H1 (cell line): Measurements from ENCODE around the gene DAPK2. TPM values are rescaled to one million over a fixed set of nuclear protein-coding genes. Genes with fewer than 3 reads are reported as not detected.

Experiments
- CTCF ChIA-PET: fragments of 300-600 bp; sonication (Branson Sonifier 250); formaldehyde crosslinking; loops from one replicate; lab custom pipeline; 2021; ENCODE audit not compliant: partially characterized antibody; lab: Charles Lee
- POLR2A ChIA-PET: fragments of 300-600 bp; sonication (Branson Sonifier 250); formaldehyde crosslinking; loops from one replicate; lab custom pipeline; 2021; ENCODE audit warnings: inconsistent platforms; ENCODE audit not compliant: partially characterized antibody; lab: Charles Lee
- DNase-seq, 2 experiments: peaks; one replicate each; pipeline versions ENCODE4 v3.0.0 to v3.0.0-alpha.2; 2010 to 2022; ENCODE audit warnings: low spot score in 2 of 2, low read depth in 1 of 2, mixed read lengths in 1 of 2
- FAIRE-seq: peaks from 2 replicates; lab custom pipeline; 2011; peaks lifted over from hg19 to GRCh38; lab: Jason Lieb, UNC
- H2AFZ ChIP-seq: 2 replicates; pipeline ENCODE4 v1.8.1; 2012; ENCODE audit warnings: low read length, inconsistent platforms
- H2AK5ac ChIP-seq: 2 replicates; pipeline ENCODE4 v1.6.1; 2013; ENCODE audit warnings: low read depth, low read length
- H2BK120ac ChIP-seq: replicated peaks from 2 replicates; pipeline ENCODE3; 2013; ENCODE audit warnings: low read depth, low read length, inconsistent platforms
- H2BK12ac ChIP-seq: 2 replicates; pipeline ENCODE4 v1.6.1; 2013; ENCODE audit warnings: low read depth, low read length
- H2BK15ac ChIP-seq: 2 replicates; pipeline ENCODE4 v1.6.1; 2013; ENCODE audit warnings: low read length
- H2BK20ac ChIP-seq: 2 replicates; pipeline ENCODE4 v1.6.1; 2013; ENCODE audit warnings: low read length
- H2BK5ac ChIP-seq: 2 replicates; pipeline ENCODE4 v1.6.1; 2013; ENCODE audit warnings: low read depth, low read length
- H3K14ac ChIP-seq: 2 replicates; pipeline ENCODE4 v1.6.1; 2013; ENCODE audit warnings: inconsistent platforms; ENCODE audit not compliant: insufficient read length
- H3K18ac ChIP-seq: 2 replicates; pipeline ENCODE4 v1.6.1; 2013; ENCODE audit warnings: low read length; ENCODE audit errors: extremely low read depth
- H3K23ac ChIP-seq: 2 replicates; pipeline ENCODE4 v1.6.1; 2013; ENCODE audit warnings: inconsistent platforms; ENCODE audit not compliant: insufficient read length
- H3K23me2 ChIP-seq: 2 replicates; pipeline ENCODE4 v1.6.1; 2013; ENCODE audit warnings: low read depth, low read length
- H3K27ac ChIP-seq: 2 replicates; pipeline ENCODE4 v1.6.1; 2011; ENCODE audit warnings: low read depth, low read length, inconsistent platforms
- H3K27me3 ChIP-seq, 4 experiments: replicated peaks in 1 of 4; 1 replicate in 1 of 4; 2 replicates in 3 of 4; pipeline versions ENCODE4 v1.6.1 to v1.8.1; 2011 to 2013; ENCODE audit warnings: low read length in 3 of 4, mild to moderate bottlenecking in 3 of 4, inconsistent platforms in 2 of 4, mixed read lengths in 2 of 4, moderate library complexity in 1 of 4; ENCODE audit not compliant: control insufficient read depth in 3 of 4, insufficient read depth in 3 of 4; ENCODE audit errors: extremely low read depth in 1 of 4
- H3K36me3 ChIP-seq, 4 experiments: 2 replicates each; pipeline versions ENCODE4 v1.6.1 to v1.8.1; 2011 to 2013; ENCODE audit warnings: mild to moderate bottlenecking in 4 of 4, low read length in 3 of 4, moderate library complexity in 2 of 4, control low read depth in 1 of 4, inconsistent platforms in 1 of 4; ENCODE audit not compliant: insufficient read depth in 4 of 4, control insufficient read depth in 2 of 4
- H3K4ac ChIP-seq: replicated peaks from 2 replicates; pipeline ENCODE3; 2013; ENCODE audit warnings: low read length, low read depth, mixed read lengths, inconsistent platforms; ENCODE audit not compliant: insufficient read length
- H3K4me1 ChIP-seq, 4 experiments: replicated peaks in 1 of 4; 1 replicate in 1 of 4; 2 replicates in 3 of 4; pipeline versions ENCODE4 v1.6.1 to v1.8.1; 2011 to 2013; ENCODE audit warnings: low read length in 3 of 4, inconsistent platforms in 2 of 4, mixed read lengths in 1 of 4; ENCODE audit not compliant: insufficient read depth in 4 of 4, control insufficient read depth in 3 of 4
- H3K4me2 ChIP-seq, 2 experiments: 2 replicates each; pipeline versions ENCODE4 v1.6.1 to v1.8.1; 2011 to 2013; ENCODE audit warnings: low read depth in 2 of 2, low read length in 2 of 2, control low read depth in 1 of 2, inconsistent platforms in 1 of 2, mild to moderate bottlenecking in 1 of 2; ENCODE audit not compliant: insufficient read depth in 1 of 2
- H3K4me3 ChIP-seq, 4 experiments: fragments of 200-600, 300-600 bp in 1 of 4; sonication (generic), shearing (Covaris generic), sonication (Bioruptor Twin) in 1 of 4; 2 replicates each; pipeline versions ENCODE4 v1.5.1 to v1.8.1; 2011 to 2016; ENCODE audit warnings: low read length in 4 of 4, low read depth in 3 of 4, control low read depth in 2 of 4, inconsistent platforms in 2 of 4, mild to moderate bottlenecking in 2 of 4, mixed read lengths in 1 of 4, moderate library complexity in 1 of 4; ENCODE audit not compliant: insufficient read depth in 2 of 4; ENCODE audit errors: extremely low read depth in 1 of 4
- H3K56ac ChIP-seq: replicated peaks from 2 replicates; pipeline ENCODE3; 2013; ENCODE audit warnings: low read depth, mild to moderate bottlenecking, mixed read lengths, low read length, inconsistent platforms; ENCODE audit not compliant: insufficient read length
- H3K79me1 ChIP-seq: 2 replicates; pipeline ENCODE4 v1.6.1; 2013; ENCODE audit warnings: low read depth, low read length, control low read depth
- H3K79me2 ChIP-seq, 2 experiments: 2 replicates each; pipeline versions ENCODE4 v1.6.1 to v1.8.1; 2012 to 2013; ENCODE audit warnings: low read length in 2 of 2, mild to moderate bottlenecking in 2 of 2, inconsistent platforms in 1 of 2; ENCODE audit not compliant: insufficient read depth in 2 of 2, control insufficient read depth in 1 of 2
- H3K9ac ChIP-seq, 4 experiments: replicated peaks in 1 of 4; 1 replicate in 1 of 4; 2 replicates in 3 of 4; pipeline versions ENCODE4 v1.6.1 to v1.8.1; 2011 to 2013; ENCODE audit warnings: low read depth in 3 of 4, low read length in 3 of 4, control low read depth in 2 of 4, mild to moderate bottlenecking in 2 of 4, moderate library complexity in 2 of 4, inconsistent platforms in 1 of 4; ENCODE audit errors: extremely low read depth in 1 of 4
- H3K9me3 ChIP-seq, 2 experiments: 2 replicates each; pipeline versions ENCODE4 v1.6.1 to v1.8.1; 2012 to 2013; ENCODE audit warnings: mild to moderate bottlenecking in 2 of 2, moderate library complexity in 2 of 2, control low read depth in 1 of 2, inconsistent platforms in 1 of 2, low read depth in 1 of 2, low read length in 1 of 2, mixed read lengths in 1 of 2; ENCODE audit not compliant: insufficient read depth in 2 of 2
- H4K20me1 ChIP-seq, 2 experiments: replicated peaks in 1 of 2; 2 replicates each; pipeline versions ENCODE3 to v1.8.1; 2011 to 2013; ENCODE audit warnings: inconsistent platforms in 2 of 2, low read length in 2 of 2, mild to moderate bottlenecking in 1 of 2; ENCODE audit not compliant: insufficient read depth in 2 of 2, control insufficient read depth in 1 of 2
- H4K5ac ChIP-seq: 2 replicates; pipeline ENCODE4 v1.6.1; 2013; ENCODE audit warnings: low read length, low read depth, mixed read lengths, inconsistent platforms; ENCODE audit not compliant: insufficient read length
- H4K8ac ChIP-seq: 2 replicates; pipeline ENCODE4 v1.8.0; 2013; ENCODE audit warnings: mild to moderate bottlenecking, moderate library complexity, low read length, inconsistent platforms; ENCODE audit not compliant: insufficient read depth; ENCODE audit errors: extremely low read depth
- H4K91ac ChIP-seq: replicated peaks from 2 replicates; pipeline ENCODE3; 2013; ENCODE audit warnings: low read length, mixed read lengths, inconsistent platforms; ENCODE audit not compliant: insufficient read length
- NRF1 ChIP-seq: IDR thresholded peaks from 2 replicates; pipeline ENCODE4 v1.6.1; 2011; ENCODE audit warnings: mild to moderate bottlenecking, low read depth, low read length, improper control_type of control experiment
- TEAD4 ChIP-seq: IDR thresholded peaks from 2 replicates; pipeline ENCODE4 v1.6.1; 2012; ENCODE audit warnings: low read depth, low read length, inconsistent platforms, mixed read lengths
- WGBS, 2 experiments: shearing (Covaris generic) in 1 of 2; methylation state at CpG; one replicate each; pipeline versions ENCODE4 v1.1.6 to v1.1.7; 2013 to 2015; ENCODE audit warnings: low lambda C conversion rate in 2 of 2, mixed read lengths in 2 of 2, inconsistent platforms in 1 of 2, low coverage in 1 of 2, missing lambda C conversion rate in 1 of 2; ENCODE audit not compliant: insufficient replicate concordance in 2 of 2, insufficient coverage in 1 of 2, insufficient read length in 1 of 2; ENCODE audit errors: extremely low coverage in 1 of 2, missing lambda C conversion rate in 1 of 2; 5-methylcytosine and 5-hydroxymethylcytosine counted together
- polyA plus RNA-seq, 7 experiments: library from polyadenylated mRNA; depleted of rRNA in 3 of 7; stranded (reverse) in 5 of 7; unstranded in 2 of 7; fragments of >200 nt in 5 of 7; fragments of 200-250 nt in 2 of 7; gene quantifications; 1 replicate in 5 of 7; 2 replicates in 1 of 7; 4 replicates in 1 of 7; pipeline versions ENCODE4 v1.2.1 to v1.2.3, GENCODE V29; 2011 to 2013; ENCODE audit warnings: missing spikeins in 2 of 7, mixed read lengths in 2 of 7
- total RNA-seq: library from RNA; stranded (reverse); fragmentation: NEBNext Ultra II Directional; extraction: Animal tissue kit (Norgen Biotek cat#: 25700); gene quantifications from 2 replicates; pipeline ENCODE4 v1.2.1, GENCODE V29; 2021

The DAPK2 gene
- total and polyA plus RNA-seq, 2 of the 8 experiments (the other 6 are each of a cell fraction or from before 2014, with no cell fraction given) = 1.8 to 2.9 TPM

DNA sequence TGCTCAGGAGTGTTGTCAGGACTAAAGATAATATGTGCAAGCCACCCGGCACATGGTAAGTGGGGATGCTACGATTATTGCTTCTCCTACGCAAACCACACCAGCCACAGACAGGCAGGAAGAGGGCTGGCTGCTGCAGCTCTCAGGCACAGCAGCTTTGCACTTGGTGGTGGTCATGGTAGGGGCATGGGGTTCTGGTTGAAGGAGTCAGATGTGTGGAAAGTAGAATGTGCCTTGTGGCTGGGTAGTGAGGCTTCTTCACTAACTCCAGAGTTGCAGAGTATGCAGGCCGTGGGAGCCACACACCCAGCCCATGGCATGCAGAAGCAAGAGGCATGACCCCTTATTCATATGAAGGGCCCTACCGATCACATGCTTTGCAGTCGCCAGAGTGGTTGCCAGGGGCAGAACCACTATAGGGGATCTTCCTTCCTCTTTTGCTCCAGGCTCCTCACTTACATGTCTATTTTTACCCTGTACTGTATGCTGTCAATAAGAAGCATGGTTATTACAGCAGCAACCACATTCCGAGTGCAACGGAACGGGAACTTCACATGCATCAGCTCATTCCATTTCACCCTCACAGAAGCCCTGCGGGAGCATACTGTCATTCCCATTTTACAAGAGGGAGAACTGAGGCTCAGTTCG, 153.4 kb downstream of the DAPK2 start:
- Histone ChIP-seq H3K23ac (no peak overlapping the region), H3K79me1 (no peaks in the 10 kb centered on the region), H3K27me3 (no peaks in the 10 kb centered on the region), H4K8ac (no peak overlapping the region), H3K18ac (no peak overlapping the region), H3K27ac (no peak overlapping the region), H3K4me2 (no peak overlapping the region), H3K56ac (no peak overlapping the region), H4K91ac (no peak overlapping the region), H2BK12ac (no peak overlapping the region), H2BK20ac (no peak overlapping the region), H2AK5ac (no peak overlapping the region), H3K9me3 (no peaks in the 10 kb centered on the region), H3K4me3 (no peak overlapping the region), H3K9ac (no peak overlapping the region), H3K23me2 (no peaks in the 10 kb centered on the region), H2AFZ (no peak overlapping the region), H2BK5ac (no peak overlapping the region), H3K4me1 (peaks cover 0 to 8% (median 0%) of the 10 kb centered on the region in 4 experiments; a peak in 1 of 7 replicates), H3K14ac (no peak overlapping the region), H2BK15ac (no peak overlapping the region), H2BK120ac (no peak overlapping the region), H3K79me2 (no peaks in the 10 kb centered on the region), H3K4ac (no peak overlapping the region), H4K5ac (no peak overlapping the region), H3K36me3 (no peaks in the 10 kb centered on the region), H4K20me1 (no peaks in the 10 kb centered on the region)
- no peak for TF ChIP-seq TEAD4
- TF ChIP-seq NRF1 = no peak
- 93% methylated on average over 11 of the region's 11 CpGs; no CpG with 5 or more reads in 1 of the 2 experiments for WGBS, 2 experiments
- ChIA-PET POLR2A (no interaction called here), CTCF (interaction anchor here (0.8 to 7.8 kb wide), 14 partner anchors 12 to 175 kb away, joined by 3 to 74 read pairs (median 4); partner anchors contain the start of gene DAPK2)
- no peak for FAIRE-seq
- no peak for DNase-seq
